ENCODE results near the gene CCDC43.
"Not testable (repeated sequence)": the region's sequence is repeated elsewhere in the genome, so short reads cannot be mapped to it uniquely, and the experiment has no call there.

The CCDC43 gene, protein sequence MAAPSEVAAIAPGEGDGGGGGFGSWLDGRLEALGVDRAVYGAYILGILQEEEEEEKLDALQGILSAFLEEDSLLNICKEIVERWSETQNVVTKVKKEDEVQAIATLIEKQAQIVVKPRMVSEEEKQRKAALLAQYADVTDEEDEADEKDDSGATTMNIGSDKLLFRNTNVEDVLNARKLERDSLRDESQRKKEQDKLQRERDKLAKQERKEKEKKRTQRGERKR

GRCh38 chr17:44689477-44690217 is at the start of gene CCDC43:
Gene CCDC43, minus strand, starts transcription at chr17:44689776. Its CDS starts 23 bp downstream, at chr17:44689753.
- no peak for TF ChIP-seq CTCF (conservative IDR thresholded peaks at IDR 0.05)
- 0 out of 2 replicates have a peak, but pooled peaks have one; percentile 22 for TF ChIP-seq ZFX (IDR thresholded peaks at IDR 0.05)

GRCh38 chr17:44738214-44738906 is 48.8 kb upstream of the CCDC43 start:
- TF ChIP-seq CTCF (conservative IDR thresholded peaks at IDR 0.05) (no peak), ZFX (IDR thresholded peaks at IDR 0.05) (no peak)
- no peak overlapping the region for H3K27ac ChIP-seq

More at GRCh38 chr17:44689477-44690217, at the start of gene CCDC43:
- peak within 1 kb of the TSS; percentile 80 for H3K27ac ChIP-seq

GRCh38 chr17:44736551-44737240 is 47.1 kb upstream of the CCDC43 start:
- TF ChIP-seq CTCF (conservative IDR thresholded peaks at IDR 0.05) = no peak
- TF ChIP-seq ZFX (IDR thresholded peaks at IDR 0.05) = no peak
- H3K27ac ChIP-seq = no peak overlapping the region

DNA sequence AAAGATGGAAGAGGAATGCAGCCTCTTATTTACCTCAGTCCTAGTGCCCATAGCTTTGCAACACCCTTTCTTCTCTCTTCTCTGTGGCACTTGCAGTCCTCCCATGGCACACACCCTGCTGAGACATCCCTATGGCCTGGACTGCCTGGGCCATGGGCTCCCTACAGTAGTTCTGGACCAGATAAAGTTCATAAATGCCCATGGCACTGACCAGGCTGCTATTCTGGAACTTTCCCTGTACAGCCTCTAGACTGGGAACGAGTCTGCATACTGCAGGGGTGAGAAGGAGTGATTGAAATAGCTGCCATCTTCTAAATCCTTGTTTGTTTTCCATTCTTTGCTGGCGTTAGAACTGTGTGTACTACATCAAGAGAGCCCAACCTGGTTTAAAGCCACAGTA is 44.7 kb upstream of the CCDC43 start:
- H3K27ac ChIP-seq = no peak overlapping the region
- TF ChIP-seq ZFX (IDR thresholded peaks at IDR 0.05) = no peak
- TF ChIP-seq CTCF (conservative IDR thresholded peaks at IDR 0.05) = no peak

DNA sequence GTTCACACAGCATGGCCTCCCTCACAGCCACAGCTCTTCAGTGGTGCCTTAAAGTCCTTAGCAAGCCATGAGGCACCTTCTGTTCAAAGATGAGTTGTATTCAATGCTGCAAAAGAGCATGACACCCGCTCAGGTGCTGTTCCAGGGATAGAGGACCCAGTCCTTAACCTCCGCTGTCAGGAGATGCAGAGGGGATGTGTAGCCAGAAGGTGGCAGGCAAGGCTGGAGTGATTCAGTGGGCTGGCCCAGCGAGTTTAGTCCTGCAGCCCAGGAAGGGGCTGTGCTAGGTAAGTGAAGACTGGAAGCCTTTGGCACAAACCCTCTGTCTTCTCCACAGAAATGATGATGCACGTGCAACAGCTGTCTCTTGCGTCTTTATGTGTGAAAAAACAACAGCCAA is 44.2 kb upstream of the CCDC43 start:
- TF ChIP-seq ZFX (IDR thresholded peaks at IDR 0.05) = no peak
- TF ChIP-seq CTCF (conservative IDR thresholded peaks at IDR 0.05) = no peak; the same call in 1 of the 2 replicates
- H3K27ac ChIP-seq = no peak overlapping the region

DNA sequence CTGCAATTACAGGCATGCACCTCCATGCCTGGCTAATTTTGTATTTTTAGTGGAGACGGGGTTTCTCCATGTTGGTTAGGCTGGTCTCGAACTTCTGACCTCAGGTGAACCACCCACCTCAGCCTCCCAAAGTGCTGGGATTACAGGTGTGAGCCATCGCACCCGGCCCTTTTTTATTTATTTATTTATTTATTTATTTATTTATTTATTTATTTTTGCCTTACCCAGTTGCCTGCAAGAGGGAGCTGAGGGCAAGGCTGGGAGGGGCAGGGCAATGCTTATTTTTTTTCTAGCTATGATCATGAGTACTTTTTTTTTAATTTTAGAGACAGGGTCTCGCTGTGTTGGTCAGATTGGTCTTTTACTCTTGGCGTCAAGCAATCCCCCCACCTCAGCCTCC is 36.5 kb upstream of the CCDC43 start:
- not testable (repeated sequence) for H3K27ac ChIP-seq

GRCh38 chr17:44722254-44722653 is 32.7 kb upstream of the CCDC43 start:
- no peak for TF ChIP-seq ZFX (IDR thresholded peaks at IDR 0.05)
- H3K27ac ChIP-seq = no peak overlapping the region

DNA sequence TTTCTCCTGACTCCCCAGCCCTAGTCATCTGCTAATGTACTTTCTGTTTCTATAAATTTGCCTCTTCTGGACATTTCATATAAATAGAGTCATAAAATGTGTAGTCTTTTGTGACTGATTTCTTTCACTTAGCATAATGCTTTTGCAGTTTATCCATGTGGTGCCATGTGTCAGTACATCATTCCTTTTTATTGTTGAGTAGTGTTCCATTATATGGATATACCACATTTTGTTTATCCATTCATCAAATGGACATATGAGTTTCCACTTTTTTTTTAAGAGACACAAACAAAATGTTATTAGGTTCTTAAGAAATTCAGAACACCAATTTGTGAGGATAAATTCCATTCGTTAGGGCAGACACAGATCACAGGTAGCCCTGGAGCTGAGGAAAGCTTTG is 29.9 kb upstream of the CCDC43 start:
- H3K27ac ChIP-seq = no peak overlapping the region
- no peak for TF ChIP-seq ZFX (IDR thresholded peaks at IDR 0.05)
- TF ChIP-seq CTCF (conservative IDR thresholded peaks at IDR 0.05) = no peak
